Adipose tissue (tissue), 3 donors: ENCODE results near the gene PCAT7. TPM values are rescaled to one million over a fixed set of nuclear protein-coding genes. Genes with fewer than 3 reads are reported as not detected.

Source experiments
- polyA plus RNA-seq, 3 donors: library from polyadenylated mRNA; stranded (reverse); fragments of 200-250 nt; gene quantifications; one replicate each; pipeline ENCODE4 v1.2.3, GENCODE V29; 2013
- donor health status: healthy with polysubstance abuse.
- donor health status: Bipolar disorder and iron deficiency.
- donor health status: healthy.

PCAT7 gene
- polyA plus RNA-seq, 3 donors = 0.03 to 0.21 TPM; not detected in 1

Other genes with a start within 250 kb of the PCAT7 start
- not detected for gene NUTM2F, start 226.4 kb upstream of the PCAT7 start, polyA plus RNA-seq
- 1 to 10 TPM in 1 of 3 donors, under 1 TPM in 1, not detected in 1; 0.58 to 3.5 TPM for gene FBP2, start 38.7 kb downstream of the PCAT7 start, polyA plus RNA-seq
- gene FBP1, start 84.4 kb downstream of the PCAT7 start, polyA plus RNA-seq = 10 to 100 TPM in 2 of 3 donors, 1 to 10 TPM in 1; 7.3 to 13.2 (median 12.5) TPM
- 10 to 100 TPM; 22.9 to 42.5 (median 31.5) TPM for gene AOPEP, start 171.6 kb downstream of the PCAT7 start, polyA plus RNA-seq